Measurements from ENCODE around the gene ARMH3.

DNA sequence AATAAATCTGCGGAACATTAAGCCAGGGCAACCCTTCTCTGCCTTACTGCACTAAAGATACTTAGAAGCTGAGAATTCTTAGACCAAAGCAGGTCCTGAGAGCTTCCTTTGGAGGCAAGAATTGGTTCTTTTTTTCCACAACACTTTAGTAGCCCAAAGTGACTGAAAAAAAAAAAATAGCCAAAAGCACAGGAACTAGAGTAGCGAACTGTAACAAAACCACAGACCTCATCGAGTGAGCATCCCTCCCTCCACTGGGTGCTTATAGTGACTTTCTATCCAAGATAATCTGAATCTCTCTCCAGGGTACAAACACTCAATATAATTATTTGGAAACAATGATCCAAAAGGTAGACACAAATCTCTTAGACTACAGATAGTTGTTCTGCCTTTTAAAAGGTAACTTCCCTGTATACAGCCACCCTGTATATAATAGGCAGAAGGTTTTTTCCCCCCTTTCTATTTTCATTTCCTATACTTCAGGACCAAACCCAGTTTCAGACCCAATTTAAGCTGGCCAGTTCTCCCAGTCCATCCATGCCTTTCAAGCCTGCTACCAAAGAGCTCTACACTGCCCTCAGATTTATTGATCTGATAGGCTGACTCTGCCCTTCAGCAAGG is 180.8 kb downstream of the ARMH3 start:
- TF ChIP-seq, protein P1, sequence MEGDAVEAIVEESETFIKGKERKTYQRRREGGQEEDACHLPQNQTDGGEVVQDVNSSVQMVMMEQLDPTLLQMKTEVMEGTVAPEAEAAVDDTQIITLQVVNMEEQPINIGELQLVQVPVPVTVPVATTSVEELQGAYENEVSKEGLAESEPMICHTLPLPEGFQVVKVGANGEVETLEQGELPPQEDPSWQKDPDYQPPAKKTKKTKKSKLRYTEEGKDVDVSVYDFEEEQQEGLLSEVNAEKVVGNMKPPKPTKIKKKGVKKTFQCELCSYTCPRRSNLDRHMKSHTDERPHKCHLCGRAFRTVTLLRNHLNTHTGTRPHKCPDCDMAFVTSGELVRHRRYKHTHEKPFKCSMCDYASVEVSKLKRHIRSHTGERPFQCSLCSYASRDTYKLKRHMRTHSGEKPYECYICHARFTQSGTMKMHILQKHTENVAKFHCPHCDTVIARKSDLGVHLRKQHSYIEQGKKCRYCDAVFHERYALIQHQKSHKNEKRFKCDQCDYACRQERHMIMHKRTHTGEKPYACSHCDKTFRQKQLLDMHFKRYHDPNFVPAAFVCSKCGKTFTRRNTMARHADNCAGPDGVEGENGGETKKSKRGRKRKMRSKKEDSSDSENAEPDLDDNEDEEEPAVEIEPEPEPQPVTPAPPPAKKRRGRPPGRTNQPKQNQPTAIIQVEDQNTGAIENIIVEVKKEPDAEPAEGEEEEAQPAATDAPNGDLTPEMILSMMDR (IDR thresholded peaks at IDR 0.05 in 8 of 11, conservative IDR thresholded peaks at IDR 0.05 in 3 of 11), result no peak
- TF ChIP-seq POLR2A (IDR thresholded peaks at IDR 0.05), result no peak
- TF ChIP-seq POLR2AphosphoS5 (IDR thresholded peaks at IDR 0.05), result no peak
